OCI-LY3 (cell line): Measurements from ENCODE around the gene STRA8.
A peak's percentile ranks its signal among the peaks of the same experiment; 100 is the strongest.

Experiments
- H2AFZ ChIP-seq: fragments of 200-600, 300-600 bp; shearing (Covaris generic); 2 replicates; pipeline ENCODE4 v1.6.0; 2014; ENCODE audit warnings: antibody characterized with exemption, low read depth, low read length
- H3K27ac ChIP-seq: fragments of 200-600, 300-600 bp; sonication (generic); 2 replicates; pipeline ENCODE4 v1.5.1; 2014; ENCODE audit warnings: mild to moderate bottlenecking, low read length, moderate library complexity, mixed read lengths
- H3K27me3 ChIP-seq: fragments of 200-600, 300-600 bp; sonication (generic); 2 replicates; pipeline ENCODE4 v1.6.1; 2014; ENCODE audit warnings: low read depth, low read length, mixed read lengths
- H3K36me3 ChIP-seq: fragments of 200-600, 300-600 bp; sonication (generic); replicated peaks from 2 replicates; pipeline ENCODE3; 2014; ENCODE audit warnings: low read depth, low read length, mixed read lengths
- H3K4me1 ChIP-seq: fragments of 300-600, 200-600 bp; sonication (generic); 2 replicates; pipeline ENCODE4 v1.6.1; 2014; ENCODE audit warnings: low read length, mixed read lengths
- H3K4me2 ChIP-seq: fragments of 200-600, 300-600 bp; sonication (generic); 2 replicates; pipeline ENCODE4 v1.6.1; 2014; ENCODE audit warnings: low read length, mixed read lengths
- H3K4me3 ChIP-seq: fragments of 300-600, 200-600 bp; sonication (generic); 2 replicates; pipeline ENCODE4 v1.5.1; 2014; ENCODE audit warnings: antibody characterized with exemption, mild to moderate bottlenecking, low read length, moderate library complexity
- H3K79me2 ChIP-seq: fragments of 300-600, 200-600 bp; shearing (Covaris generic); 2 replicates; pipeline ENCODE4 v1.6.1; 2014; ENCODE audit warnings: mild to moderate bottlenecking, low read length, mixed read lengths
- H3K9ac ChIP-seq: fragments of 300-600, 200-600 bp; shearing (Covaris generic); 2 replicates; pipeline ENCODE4 v1.6.0; 2014; ENCODE audit warnings: mild to moderate bottlenecking, low read length, moderate library complexity
- H3K9me3 ChIP-seq: fragments of 200-600, 300-600 bp; shearing (Covaris generic); 2 replicates; pipeline ENCODE4 v1.6.1; 2014; ENCODE audit warnings: low read length, mixed read lengths; ENCODE audit not compliant: insufficient read depth
- H4K20me1 ChIP-seq: fragments of 200-600, 300-600 bp; sonication (generic); 2 replicates; pipeline ENCODE4 v1.6.1; 2016; ENCODE audit warnings: low read length, mixed read lengths; ENCODE audit not compliant: insufficient read depth
- CTCF ChIP-seq: fragments of 200-600, 300-600 bp; sonication (generic); IDR thresholded peaks from 2 replicates; pipeline ENCODE4 v1.5.1; 2014; ENCODE audit warnings: antibody characterized with exemption, low read length, low read depth
- EZH2phosphoT487 ChIP-seq: fragments of 200-600 bp; shearing (Covaris generic); IDR thresholded peaks from 2 replicates; pipeline ENCODE4 v1.6.1; 2018; ENCODE audit warnings: antibody characterized with exemption, mixed run types, low read depth

Gene STRA8

DNA sequence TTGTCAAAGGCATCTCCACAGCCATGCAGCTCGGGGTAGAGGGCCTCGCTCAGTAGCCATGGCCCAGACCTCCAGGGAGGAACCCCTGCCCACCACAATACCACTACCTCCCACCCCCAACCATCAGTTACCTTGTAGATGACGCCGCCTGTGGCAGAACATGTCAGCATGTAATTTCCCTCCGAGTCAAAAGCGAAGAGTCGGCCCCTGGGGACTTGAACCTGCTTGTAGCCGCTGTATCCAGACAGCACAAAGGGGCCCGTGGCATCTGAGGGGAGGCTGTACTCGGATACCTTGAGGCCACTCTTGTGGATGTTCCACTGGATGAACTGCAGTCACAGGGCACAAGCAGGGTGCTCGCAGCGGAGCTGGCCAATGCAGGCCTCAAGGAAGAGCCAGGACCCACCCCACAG lies 46.8 kb upstream of the STRA8 start:
- Histone ChIP-seq H3K27me3 (peaks cover 18% of the 10 kb centered on the region), H3K4me3 (peak overlapping the region; percentile 61), H3K9me3 (no peaks in the 10 kb centered on the region), H3K27ac (peak overlapping the region; percentile 27; the same call in 1 of the 2 replicates), H2AFZ (no peak overlapping the region), H3K79me2 (no peaks in the 10 kb centered on the region), H3K4me2 (peak overlapping the region; percentile 90), H3K36me3 (peaks cover 52% of the 10 kb centered on the region), H3K4me1 (peaks cover 59% of the 10 kb centered on the region), H4K20me1 (no peaks in the 10 kb centered on the region), H3K9ac (peak overlapping the region; percentile 12; the same call in 1 of the 2 replicates)
- TF ChIP-seq CTCF (peak; percentile 25), EZH2phosphoT487 (no peak)

DNA sequence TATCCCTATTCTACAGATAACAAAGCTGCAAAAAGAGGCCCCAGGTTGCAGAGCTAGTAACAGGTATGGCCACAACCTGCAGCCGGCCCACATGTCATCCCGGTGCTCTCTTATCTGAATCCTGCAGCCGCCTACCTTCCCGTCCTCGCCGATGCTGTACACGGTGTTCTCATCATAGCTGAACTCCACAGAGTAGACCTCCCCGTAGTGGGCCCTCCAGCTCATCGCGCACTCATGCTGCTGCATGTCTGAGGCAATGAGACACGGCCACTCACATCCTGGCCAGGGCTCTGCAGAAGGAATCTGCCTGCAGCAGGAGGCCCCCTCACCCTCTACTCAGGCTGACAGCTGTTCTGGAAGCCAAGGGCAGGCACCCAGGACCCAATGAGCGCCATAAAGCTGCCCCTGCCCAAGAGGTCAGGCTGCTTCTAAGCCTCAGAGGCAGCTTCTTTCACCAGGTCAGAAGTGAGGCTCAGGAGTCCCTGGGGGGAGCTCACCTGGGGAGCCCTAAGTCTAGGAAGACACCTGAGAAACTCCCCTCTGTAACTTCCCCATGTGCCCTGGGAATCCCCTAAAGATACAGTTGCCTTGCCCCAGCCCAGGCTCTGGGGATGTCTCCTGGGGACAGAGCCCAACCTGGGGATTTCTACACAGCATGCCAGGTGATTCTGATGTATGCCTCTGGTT lies 45.2 kb upstream of the STRA8 start:
- Histone ChIP-seq H3K27ac (no peak overlapping the region), H3K4me1 (peaks cover 59% of the 10 kb centered on the region), H2AFZ (no peak overlapping the region), H3K9ac (no peak overlapping the region), H3K79me2 (no peaks in the 10 kb centered on the region), H3K27me3 (peaks cover 18% of the 10 kb centered on the region), H3K4me3 (peak overlapping the region; percentile 17), H4K20me1 (no peaks in the 10 kb centered on the region), H3K36me3 (peaks cover 58% of the 10 kb centered on the region), H3K9me3 (no peaks in the 10 kb centered on the region), H3K4me2 (peak overlapping the region; percentile 90)
- TF ChIP-seq EZH2phosphoT487 = no peak
- no peak for TF ChIP-seq CTCF

GRCh38 chr7:135189221-135189662 lies 44.4 kb upstream of the STRA8 start:
- TF ChIP-seq CTCF (no peak), EZH2phosphoT487 (no peak)
- H3K79me2 ChIP-seq = no peaks in the 10 kb centered on the region
- H3K36me3 ChIP-seq = peaks cover 54% of the 10 kb centered on the region
- H3K9ac ChIP-seq = no peak overlapping the region
- H3K4me3 ChIP-seq = peak overlapping the region; percentile 17
- peak overlapping the region; percentile 90 for H3K4me2 ChIP-seq
- no peaks in the 10 kb centered on the region for H4K20me1 ChIP-seq
- peaks cover 18% of the 10 kb centered on the region for H3K27me3 ChIP-seq
- H3K27ac ChIP-seq = no peak overlapping the region
- H3K9me3 ChIP-seq = no peaks in the 10 kb centered on the region
- H3K4me1 ChIP-seq = peaks cover 59% of the 10 kb centered on the region
- H2AFZ ChIP-seq = no peak overlapping the region

DNA sequence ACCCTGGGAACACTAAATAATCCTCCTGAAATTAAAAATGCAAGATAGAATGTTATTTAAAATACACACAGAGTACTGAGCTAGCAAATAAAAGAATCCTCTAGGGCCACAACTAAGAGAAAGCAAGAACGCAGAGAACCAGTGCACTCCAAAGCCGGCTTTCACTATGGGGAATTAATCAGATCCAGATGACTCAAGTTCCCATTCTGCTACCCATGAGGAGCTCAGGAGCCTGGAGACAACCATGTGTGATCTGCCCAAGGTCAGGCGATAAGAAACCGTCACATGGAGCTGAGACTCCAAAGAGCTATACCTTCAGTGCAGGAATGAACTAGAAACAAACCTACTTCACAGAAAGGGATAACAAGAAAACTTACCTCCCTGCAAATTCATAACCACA lies 43.7 kb upstream of the STRA8 start:
- H3K9ac ChIP-seq = no peak overlapping the region
- H3K9me3 ChIP-seq = no peaks in the 10 kb centered on the region
- H3K36me3 ChIP-seq = peaks cover 49% of the 10 kb centered on the region
- TF ChIP-seq EZH2phosphoT487 = no peak
- no peak for TF ChIP-seq CTCF
- no peaks in the 10 kb centered on the region for H4K20me1 ChIP-seq
- H3K4me2 ChIP-seq = no peak overlapping the region
- H3K27ac ChIP-seq = no peak overlapping the region
- H3K4me1 ChIP-seq = peaks cover 59% of the 10 kb centered on the region
- no peak overlapping the region for H2AFZ ChIP-seq
- peaks cover 18% of the 10 kb centered on the region for H3K27me3 ChIP-seq
- no peak overlapping the region for H3K4me3 ChIP-seq
- no peaks in the 10 kb centered on the region for H3K79me2 ChIP-seq
